ACC112 (cell line): ENCODE data around the gene ST6GAL1.
"Not testable (repeated sequence)": the region's sequence is repeated elsewhere in the genome, so short reads cannot be mapped to it uniquely, and the experiment has no call there.

Experiments used
- H2AFZ ChIP-seq: fragments of 200-600 bp; sonication (generic); one replicate; pipeline ENCODE4 v1.6.0; 2017; ENCODE audit warnings: antibody characterized with exemption, low read length; ENCODE audit not compliant: unreplicated experiment
- H3K27ac ChIP-seq: fragments of 200-600 bp; sonication (generic); 2 replicates; pipeline ENCODE4 v1.5.1; 2014; ENCODE audit warnings: low read depth, mild to moderate bottlenecking, antibody characterized with exemption, low read length, moderate library complexity
- H3K27me3 ChIP-seq: fragments of 200-600 bp; sonication (generic); 2 replicates; pipeline ENCODE4 v1.6.1; 2014; ENCODE audit warnings: mild to moderate bottlenecking, antibody characterized with exemption, low read length, moderate library complexity, mixed read lengths; ENCODE audit not compliant: insufficient read depth
- H3K36me3 ChIP-seq: fragments of 200-600 bp; sonication (generic); 2 replicates; pipeline ENCODE4 v1.6.1; 2016; ENCODE audit warnings: mild to moderate bottlenecking, antibody characterized with exemption, low read length, moderate library complexity, mixed read lengths; ENCODE audit not compliant: insufficient read depth
- H3K4me1 ChIP-seq: fragments of 200-600 bp; sonication (generic); one replicate; pipeline ENCODE4 v1.6.1; 2016; ENCODE audit warnings: low read length, mixed read lengths; ENCODE audit not compliant: insufficient read depth, unreplicated experiment, control insufficient read depth
- H3K4me3 ChIP-seq: fragments of 200-600 bp; sonication (generic); 2 replicates; pipeline ENCODE4 v1.5.1; 2014; ENCODE audit warnings: mild to moderate bottlenecking, low read depth, low read length
- H3K79me2 ChIP-seq: fragments of 200-600 bp; sonication (generic); one replicate; pipeline ENCODE4 v1.6.0; 2016; ENCODE audit warnings: low read length; ENCODE audit not compliant: control insufficient read depth, unreplicated experiment, insufficient read depth

The ST6GAL1 gene

GRCh38 chr3:186969607-186970006, 39.3 kb downstream of the ST6GAL1 start:
- Histone ChIP-seq H3K27ac (no peak overlapping the region), H3K36me3 (no peaks in the 10 kb centered on the region), H2AFZ (no peak overlapping the region), H3K79me2 (no peaks in the 10 kb centered on the region), H3K4me1 (no peaks in the 10 kb centered on the region), H3K27me3 (no peaks in the 10 kb centered on the region), H3K4me3 (no peak overlapping the region)

- not testable (repeated sequence) for H3K27me3 ChIP-seq, H3K79me2 ChIP-seq, H3K4me1 ChIP-seq, H2AFZ ChIP-seq, H3K4me3 ChIP-seq, H3K27ac ChIP-seq, H3K36me3 ChIP-seq
Measured at GRCh38 chr3:186971106-186971505, 40.8 kb downstream of the ST6GAL1 start.

GRCh38 chr3:186971578-186971977, 41.3 kb downstream of the ST6GAL1 start:
- Histone ChIP-seq H3K79me2 (no peaks in the 10 kb centered on the region), H3K27ac (no peak overlapping the region), H3K4me1 (no peaks in the 10 kb centered on the region), H3K36me3 (no peaks in the 10 kb centered on the region), H3K4me3 (no peak overlapping the region), H3K27me3 (no peaks in the 10 kb centered on the region), H2AFZ (no peak overlapping the region)

GRCh38 chr3:186973702-186974101, 43.4 kb downstream of the ST6GAL1 start:
- Histone ChIP-seq H3K27me3 (no peaks in the 10 kb centered on the region), H3K4me1 (no peaks in the 10 kb centered on the region), H3K79me2 (no peaks in the 10 kb centered on the region), H3K4me3 (no peak overlapping the region), H2AFZ (no peak overlapping the region), H3K27ac (no peak overlapping the region), H3K36me3 (no peaks in the 10 kb centered on the region)

- Histone ChIP-seq H3K4me1 (no peaks in the 10 kb centered on the region), H3K27ac (no peak overlapping the region), H3K79me2 (no peaks in the 10 kb centered on the region)
Measured at GRCh38 chr3:186974824-186975313, 44.5 kb downstream of the ST6GAL1 start.

GRCh38 chr3:186975726-186976125, 45.4 kb downstream of the ST6GAL1 start:
- Histone ChIP-seq H3K4me3 (no peak overlapping the region), H3K36me3 (no peaks in the 10 kb centered on the region), H3K79me2 (no peaks in the 10 kb centered on the region), H2AFZ (no peak overlapping the region), H3K27me3 (no peaks in the 10 kb centered on the region), H3K4me1 (no peaks in the 10 kb centered on the region), H3K27ac (no peak overlapping the region)

More at GRCh38 chr3:186974824-186975313, 44.5 kb downstream of the ST6GAL1 start:
- H3K36me3 ChIP-seq = no peaks in the 10 kb centered on the region
- H3K4me3 ChIP-seq = no peak overlapping the region
- H2AFZ ChIP-seq = no peak overlapping the region
- no peaks in the 10 kb centered on the region for H3K27me3 ChIP-seq

- no peak overlapping the region for H2AFZ ChIP-seq
- no peak overlapping the region for H3K27ac ChIP-seq
- no peak overlapping the region for H3K4me3 ChIP-seq
- no peaks in the 10 kb centered on the region for H3K36me3 ChIP-seq
- no peaks in the 10 kb centered on the region for H3K79me2 ChIP-seq
- H3K27me3 ChIP-seq = no peaks in the 10 kb centered on the region
- no peaks in the 10 kb centered on the region for H3K4me1 ChIP-seq
Measured at GRCh38 chr3:186976837-186977750, 46.8 kb downstream of the ST6GAL1 start.

DNA sequence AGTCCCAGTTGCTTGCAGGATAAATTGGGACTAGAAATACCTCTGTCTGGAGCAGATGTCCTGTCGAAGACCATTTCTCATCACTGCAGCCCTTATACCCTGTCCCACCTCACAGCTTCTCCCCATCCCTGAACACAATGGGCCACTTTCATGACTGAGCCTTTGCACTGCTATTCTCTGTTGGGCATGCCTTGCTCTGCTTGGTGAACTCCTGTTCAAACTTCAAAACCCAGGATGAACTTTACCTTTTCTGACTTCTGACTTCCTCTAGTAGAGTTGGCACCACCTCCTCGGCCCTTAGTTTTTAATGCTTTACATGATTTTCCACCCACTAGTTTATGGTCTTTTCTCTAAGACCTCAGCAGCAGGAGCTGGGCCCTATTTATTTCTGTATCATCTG, 48.4 kb downstream of the ST6GAL1 start:
- Histone ChIP-seq H3K4me3 (no peak overlapping the region), H3K27ac (no peak overlapping the region), H3K79me2 (no peaks in the 10 kb centered on the region), H3K36me3 (no peaks in the 10 kb centered on the region), H2AFZ (no peak overlapping the region), H3K27me3 (no peaks in the 10 kb centered on the region), H3K4me1 (no peaks in the 10 kb centered on the region)

DNA sequence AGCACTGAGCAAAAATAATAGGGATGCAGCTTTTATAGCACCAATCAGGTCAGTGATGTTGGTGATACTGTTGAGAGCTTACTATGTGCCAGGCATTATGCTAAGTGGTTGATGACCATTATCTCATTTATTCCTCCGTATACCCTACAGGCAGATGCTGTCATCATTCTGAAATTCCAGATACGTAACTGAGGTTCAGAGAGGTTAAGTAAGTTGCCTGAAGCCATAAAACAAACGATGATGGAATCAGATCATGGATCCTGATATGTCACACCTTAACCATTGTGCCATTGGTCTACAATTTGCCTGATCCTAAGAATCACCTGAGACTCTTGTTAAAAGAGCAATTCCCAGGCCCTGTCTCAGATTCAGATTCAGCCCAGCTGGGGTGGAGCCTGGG, 49.5 kb downstream of the ST6GAL1 start:
- peaks cover 5% of the 10 kb centered on the region; the same call in 1 of the 2 replicates for H3K27me3 ChIP-seq
- no peak overlapping the region for H3K27ac ChIP-seq
- H3K79me2 ChIP-seq = no peaks in the 10 kb centered on the region
- H3K36me3 ChIP-seq = no peaks in the 10 kb centered on the region
- H3K4me3 ChIP-seq = no peak overlapping the region
- no peak overlapping the region for H2AFZ ChIP-seq
- no peaks in the 10 kb centered on the region for H3K4me1 ChIP-seq

- peaks cover 5% of the 10 kb centered on the region; the same call in 1 of the 2 replicates for H3K27me3 ChIP-seq
- H3K4me3 ChIP-seq = no peak overlapping the region
- no peaks in the 10 kb centered on the region for H3K79me2 ChIP-seq
- H3K4me1 ChIP-seq = no peaks in the 10 kb centered on the region
- no peaks in the 10 kb centered on the region for H3K36me3 ChIP-seq
- no peak overlapping the region for H3K27ac ChIP-seq
- H2AFZ ChIP-seq = no peak overlapping the region
Measured at GRCh38 chr3:186980989-186981388, 50.7 kb downstream of the ST6GAL1 start.

- Histone ChIP-seq H3K27me3 (peaks cover 5% of the 10 kb centered on the region; the same call in 1 of the 2 replicates), H3K4me1 (no peaks in the 10 kb centered on the region), H3K36me3 (no peaks in the 10 kb centered on the region), H3K27ac (no peak overlapping the region), H3K79me2 (no peaks in the 10 kb centered on the region), H2AFZ (no peak overlapping the region), H3K4me3 (no peak overlapping the region)
Measured at GRCh38 chr3:186983659-186984058, 53.3 kb downstream of the ST6GAL1 start.
